Neuron (in vitro differentiated cells): ENCODE results near the gene MYH8.

ENCODE experiments used
- H2AFZ ChIP-seq: one replicate; pipeline ENCODE4 v1.6.1; 2013; ENCODE audit warnings: low read depth, mild to moderate bottlenecking, inconsistent platforms, low read length, moderate library complexity
- H3K27me3 ChIP-seq: one replicate; pipeline ENCODE4 v1.6.1; 2013; ENCODE audit warnings: low read length; ENCODE audit not compliant: insufficient read depth
- H3K36me3 ChIP-seq: one replicate; pipeline ENCODE4 v1.6.1; 2013; ENCODE audit warnings: low read length; ENCODE audit not compliant: insufficient read depth
- H3K4me1 ChIP-seq: one replicate; pipeline ENCODE4 v1.6.1; 2013; ENCODE audit warnings: low read length; ENCODE audit not compliant: insufficient read depth
- H3K4me3 ChIP-seq: 2 replicates; pipeline ENCODE4 v1.5.1; 2013; ENCODE audit warnings: mild to moderate bottlenecking, low read length, moderate library complexity
- H3K9me3 ChIP-seq: one replicate; pipeline ENCODE4 v1.6.1; 2013; ENCODE audit warnings: low read length

The MYH8 gene

DNA sequence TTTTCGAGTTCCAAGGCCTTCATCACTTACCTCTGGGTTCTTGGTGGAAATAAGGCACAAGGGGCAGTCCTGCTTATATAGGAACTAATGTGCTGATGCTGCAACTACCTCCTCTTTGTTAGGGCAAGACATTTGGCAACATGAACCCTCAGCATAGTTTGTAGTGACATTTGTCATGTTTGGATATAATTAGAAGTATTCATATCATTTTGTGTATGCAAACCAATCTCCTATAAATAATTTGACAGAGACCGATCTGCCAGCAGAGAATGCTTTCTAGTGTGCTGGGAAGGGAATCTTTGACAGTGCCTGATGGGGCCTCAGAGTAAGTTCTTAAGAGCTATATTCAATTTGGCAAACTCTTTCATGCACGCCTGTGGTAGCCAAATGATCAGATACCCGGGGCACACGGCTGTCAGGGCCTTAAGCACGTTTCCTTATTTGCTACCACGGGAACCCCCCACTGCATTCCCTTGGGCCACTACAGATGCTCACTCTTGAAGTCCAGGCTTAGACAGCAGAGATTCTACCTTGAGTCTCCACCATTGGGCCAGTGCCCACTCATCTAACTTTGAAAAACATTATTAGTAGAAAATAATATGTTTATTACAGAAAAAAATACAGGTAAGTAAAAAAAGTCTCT lies at the start of gene MYH8:
Gene MYH8 (minus strand): TSS at position 51 of the 643 bp plus-strand sequence. CDS start 1,723 bp downstream, outside the sequence.
- no peak within 1 kb of the TSS for H3K4me3 ChIP-seq
- no peaks in the 10 kb centered on the region for H3K27me3 ChIP-seq
- no peaks in the 10 kb centered on the region for H3K9me3 ChIP-seq
- no peaks in the 10 kb centered on the region for H3K36me3 ChIP-seq
- no peak within 1 kb of the TSS for H2AFZ ChIP-seq
- no peaks in the 10 kb centered on the region for H3K4me1 ChIP-seq

GRCh38 chr17:10469459-10469858 lies 47.7 kb upstream of the MYH8 start, which contains the start of gene MYH4:
MYH4 (minus strand) TSS chr17:10469559; CDS start chr17:10466745, 2,814 bp downstream.
- Histone ChIP-seq H2AFZ (no peak within 1 kb of the TSS), H3K9me3 (no peaks in the 10 kb centered on the region), H3K4me3 (no peak within 1 kb of the TSS), H3K4me1 (no peaks in the 10 kb centered on the region), H3K36me3 (no peaks in the 10 kb centered on the region), H3K27me3 (no peaks in the 10 kb centered on the region)

GRCh38 chr17:10463402-10463801 lies 41.7 kb upstream of the MYH8 start:
- no peaks in the 10 kb centered on the region for H3K4me1 ChIP-seq
- H3K36me3 ChIP-seq, result no peaks in the 10 kb centered on the region
- no peaks in the 10 kb centered on the region for H3K9me3 ChIP-seq
- H3K4me3 ChIP-seq, result no peak overlapping the region
- no peak overlapping the region for H2AFZ ChIP-seq
- H3K27me3 ChIP-seq, result no peaks in the 10 kb centered on the region

DNA sequence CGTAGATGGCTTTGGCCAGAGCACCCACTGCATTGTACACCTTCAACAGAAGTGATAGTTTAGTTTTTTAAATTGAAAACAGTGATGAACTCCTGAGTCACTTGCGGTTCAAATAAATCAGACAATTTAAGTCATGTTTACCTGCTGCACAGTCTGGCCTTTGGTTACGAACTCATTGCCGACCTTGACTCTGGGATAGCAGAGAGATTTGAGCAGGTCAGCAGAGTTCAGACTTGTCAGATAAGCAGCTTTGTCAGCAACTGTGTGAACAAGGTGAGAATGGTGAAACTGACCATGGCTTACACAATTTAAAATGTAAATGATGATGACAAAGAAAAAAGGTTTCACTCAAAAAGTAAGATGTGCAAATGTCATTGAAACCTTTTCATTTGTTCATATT lies 38.3 kb upstream of the MYH8 start:
- Histone ChIP-seq H2AFZ (no peak overlapping the region), H3K4me1 (no peaks in the 10 kb centered on the region), H3K27me3 (no peaks in the 10 kb centered on the region), H3K9me3 (no peaks in the 10 kb centered on the region), H3K36me3 (no peaks in the 10 kb centered on the region), H3K4me3 (no peak overlapping the region)

DNA sequence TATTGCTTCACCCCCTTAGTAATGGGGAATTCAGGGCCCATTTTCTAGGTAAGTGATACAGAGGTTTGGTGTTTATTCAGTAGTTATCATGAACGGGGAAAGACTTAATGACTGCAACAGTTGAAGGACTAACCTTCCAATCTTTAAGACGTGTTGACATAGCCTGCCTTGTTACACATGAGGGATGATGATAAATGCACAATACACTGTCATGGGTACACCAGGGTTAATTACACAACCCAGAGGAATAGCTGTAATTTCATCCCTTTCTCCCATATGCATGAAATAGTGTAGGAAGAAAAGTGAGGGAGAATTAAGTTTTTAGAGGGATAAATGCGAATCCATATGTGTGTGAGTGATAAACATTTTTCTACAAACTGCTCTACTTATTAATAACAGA lies 37.0 kb upstream of the MYH8 start:
- H3K36me3 ChIP-seq, result no peaks in the 10 kb centered on the region
- H3K4me3 ChIP-seq, result no peak overlapping the region
- peaks cover 2% of the 10 kb centered on the region for H3K27me3 ChIP-seq
- no peak overlapping the region for H2AFZ ChIP-seq
- no peaks in the 10 kb centered on the region for H3K4me1 ChIP-seq
- no peaks in the 10 kb centered on the region for H3K9me3 ChIP-seq

GRCh38 chr17:10457952-10458351 lies 36.2 kb upstream of the MYH8 start:
- H2AFZ ChIP-seq, result no peak overlapping the region
- peaks cover 2% of the 10 kb centered on the region for H3K27me3 ChIP-seq
- no peaks in the 10 kb centered on the region for H3K36me3 ChIP-seq
- H3K4me3 ChIP-seq, result no peak overlapping the region
- no peaks in the 10 kb centered on the region for H3K4me1 ChIP-seq
- H3K9me3 ChIP-seq, result no peaks in the 10 kb centered on the region

DNA sequence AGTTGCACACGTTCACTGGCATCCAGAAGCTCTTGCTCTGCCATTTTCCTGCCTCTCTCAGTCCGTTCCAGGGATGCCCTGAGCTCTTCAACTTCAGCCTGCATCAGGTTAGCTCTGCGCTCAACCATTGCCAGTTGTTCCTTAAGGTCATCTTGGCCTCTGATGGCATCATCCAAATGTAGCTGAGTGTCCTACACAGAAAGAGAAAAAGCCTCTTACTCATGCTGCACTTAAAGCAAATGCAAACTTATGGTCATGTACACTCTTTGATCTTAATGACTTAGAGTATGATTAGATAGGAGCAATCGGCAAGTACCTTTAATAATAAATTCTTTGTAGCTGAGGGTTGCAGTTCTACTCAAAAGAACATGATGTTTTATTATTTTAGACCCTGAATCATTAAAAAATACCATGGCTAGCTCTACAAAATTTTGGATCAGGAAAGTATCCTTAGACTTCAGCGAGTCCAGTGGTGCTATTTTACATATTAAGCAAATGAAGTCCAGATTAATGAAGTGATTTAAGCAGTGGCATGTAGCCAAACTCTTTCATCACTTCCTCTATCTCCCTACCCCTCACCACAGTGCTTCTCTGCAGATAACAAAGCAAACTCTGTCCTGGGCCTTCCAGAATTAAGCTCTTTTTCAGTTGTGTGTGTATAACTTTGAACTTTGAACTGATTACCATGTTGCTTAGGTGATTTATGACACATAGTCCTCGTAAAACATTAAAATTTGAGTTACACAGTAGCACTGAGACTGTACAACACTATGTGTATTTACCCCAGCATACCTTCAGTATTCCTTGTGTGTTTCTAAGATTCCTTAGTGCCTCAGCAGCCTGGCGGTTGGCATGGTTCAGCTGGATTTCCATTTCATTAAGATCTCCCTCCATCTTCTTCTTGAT lies 25.5 kb upstream of the MYH8 start:
- no peaks in the 10 kb centered on the region for H3K9me3 ChIP-seq
- no peak overlapping the region for H3K4me3 ChIP-seq
- H2AFZ ChIP-seq, result no peak overlapping the region
- H3K4me1 ChIP-seq, result no peaks in the 10 kb centered on the region
- no peaks in the 10 kb centered on the region for H3K36me3 ChIP-seq
- peaks cover 3% of the 10 kb centered on the region for H3K27me3 ChIP-seq

DNA sequence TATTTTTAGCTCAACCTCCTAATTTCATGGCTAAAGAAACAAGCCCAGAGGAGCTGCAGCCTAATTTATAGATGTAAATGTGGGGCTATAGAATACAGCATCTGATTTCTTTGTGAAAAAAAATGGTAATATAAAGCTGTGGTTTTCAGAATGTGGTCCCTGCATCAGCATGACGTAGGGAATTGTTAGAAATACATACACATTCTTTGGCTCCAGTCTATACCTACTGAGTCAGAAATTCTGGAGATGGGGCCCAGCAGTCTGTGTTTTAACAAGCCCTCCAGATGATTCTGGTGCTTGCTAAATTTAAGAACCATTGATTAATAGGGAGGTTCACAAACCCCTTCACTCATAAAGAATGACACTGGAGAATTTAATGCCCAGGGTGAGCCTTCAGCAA lies 18.1 kb upstream of the MYH8 start:
- Histone ChIP-seq H3K9me3 (no peaks in the 10 kb centered on the region), H3K36me3 (no peaks in the 10 kb centered on the region), H3K4me1 (no peaks in the 10 kb centered on the region), H3K27me3 (no peaks in the 10 kb centered on the region), H3K4me3 (no peak overlapping the region), H2AFZ (no peak overlapping the region)

DNA sequence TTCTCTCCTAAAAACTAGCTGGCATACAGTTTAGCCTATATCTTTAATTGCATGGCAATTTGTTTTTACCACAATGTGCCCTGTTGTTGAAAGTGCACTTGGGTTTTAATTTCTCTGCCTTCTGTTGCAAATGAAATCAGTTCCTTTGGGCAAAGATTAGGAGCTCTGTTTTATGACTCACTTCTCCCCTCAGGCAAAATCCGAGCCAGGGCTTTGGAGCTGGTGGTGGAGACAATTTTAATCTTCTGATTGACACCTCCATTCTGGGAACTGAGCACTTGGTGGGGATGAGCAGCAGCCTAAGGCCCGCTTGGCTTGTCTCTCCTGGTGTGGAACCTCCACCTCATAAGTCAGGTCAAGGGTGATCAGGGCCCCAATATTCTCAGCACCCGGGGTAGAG lies 13.3 kb upstream of the MYH8 start:
- H3K36me3 ChIP-seq, result no peaks in the 10 kb centered on the region
- H3K9me3 ChIP-seq, result no peaks in the 10 kb centered on the region
- H3K4me3 ChIP-seq, result no peak overlapping the region
- no peaks in the 10 kb centered on the region for H3K27me3 ChIP-seq
- no peaks in the 10 kb centered on the region for H3K4me1 ChIP-seq
- H2AFZ ChIP-seq, result no peak overlapping the region

GRCh38 chr17:10429421-10430045 lies 7.8 kb upstream of the MYH8 start:
- no peaks in the 10 kb centered on the region for H3K4me1 ChIP-seq
- H3K4me3 ChIP-seq, result no peak overlapping the region
- no peaks in the 10 kb centered on the region for H3K27me3 ChIP-seq
- no peak overlapping the region for H2AFZ ChIP-seq
- H3K36me3 ChIP-seq, result no peaks in the 10 kb centered on the region
- H3K9me3 ChIP-seq, result no peaks in the 10 kb centered on the region

- H3K9me3 ChIP-seq, result no peaks in the 10 kb centered on the region
- H3K36me3 ChIP-seq, result no peaks in the 10 kb centered on the region
- H2AFZ ChIP-seq, result no peak overlapping the region
- no peaks in the 10 kb centered on the region for H3K4me1 ChIP-seq
- H3K4me3 ChIP-seq, result no peak overlapping the region
- no peaks in the 10 kb centered on the region for H3K27me3 ChIP-seq
Measured at GRCh38 chr17:10428781-10429180, 7.0 kb upstream of the MYH8 start.

- Histone ChIP-seq H2AFZ (no peak overlapping the region), H3K4me1 (no peaks in the 10 kb centered on the region), H3K27me3 (no peaks in the 10 kb centered on the region), H3K4me3 (no peak overlapping the region), H3K36me3 (no peaks in the 10 kb centered on the region), H3K9me3 (no peaks in the 10 kb centered on the region)
Measured at GRCh38 chr17:10421211-10421610, 539 bp downstream of the MYH8 start.

GRCh38 chr17:10420811-10421210 lies 939 bp downstream of the MYH8 start:
- Histone ChIP-seq H3K4me3 (no peak overlapping the region), H2AFZ (no peak overlapping the region), H3K4me1 (no peaks in the 10 kb centered on the region), H3K36me3 (no peaks in the 10 kb centered on the region), H3K27me3 (no peaks in the 10 kb centered on the region), H3K9me3 (no peaks in the 10 kb centered on the region)
